MM.1S (cell line): Measurements from ENCODE around the gene TMEM176B.
"Not testable (repeated sequence)": the region's sequence is repeated elsewhere in the genome, so short reads cannot be mapped to it uniquely, and the experiment has no call there.

Source experiments
- CTCF ChIP-seq: fragments of 300-600 bp; sonication (generic); IDR thresholded peaks from 2 replicates; pipeline ENCODE4 v1.5.1; 2016; ENCODE audit warnings: antibody characterized with exemption, low read length, mixed read lengths
- EZH2 ChIP-seq: fragments of 300-600 bp; sonication (generic); optimal IDR thresholded peaks from 2 replicates; pipeline ENCODE3; 2017; ENCODE audit warnings: low read depth, mild to moderate bottlenecking, antibody characterized with exemption, low read length, mixed read lengths
- EZH2phosphoT487 ChIP-seq: fragments of 300-600 bp; sonication (generic); IDR thresholded peaks from 2 replicates; pipeline ENCODE4 v1.6.1; 2018; ENCODE audit warnings: antibody characterized with exemption, low read length

GRCh38 chr7:150774131-150774530 lies 26.0 kb downstream of the TMEM176B start:
- TF ChIP-seq CTCF, EZH2, EZH2phosphoT487: not testable (repeated sequence)
